ENCODE results near the gene NRIP2. TPM values are rescaled to one million over a fixed set of nuclear protein-coding genes. Genes with fewer than 3 reads are reported as not detected.

NRIP2 gene
- total RNA-seq, 2 experiments from 2014 or later, result not detected

- POLR2A ChIA-PET, result no interaction called here
- H3K4me3 Mint-ChIP-seq, result no peak overlapping the region
- DNase-seq, result no peak
- ATAC-seq, result no peak
- H3K36me3 Mint-ChIP-seq (ENCODE audit: low read depth), result peaks cover 10% of the 10 kb centered on the region
- H3K27ac Mint-ChIP-seq, result no peak overlapping the region
- no peaks in the 10 kb centered on the region for H3K9me3 Mint-ChIP-seq (ENCODE audit: insufficient read depth)
- no peaks in the 10 kb centered on the region for H3K4me1 Mint-ChIP-seq (ENCODE audit: low read depth)
- CTCF ChIA-PET, result no interaction called here
- no peaks in the 10 kb centered on the region for H3K27me3 Mint-ChIP-seq (ENCODE audit: low read depth)
These were observed 8.1 kb upstream of the NRIP2 start for GRCh38 chr12:2842948-2843347.

GRCh38 chr12:2841056-2841650 is 6.3 kb upstream of the NRIP2 start:
- H3K27me3 Mint-ChIP-seq (ENCODE audit: low read depth), result no peaks in the 10 kb centered on the region
- DNase-seq, result no peak
- POLR2A ChIA-PET, result no interaction called here
- peaks cover 13% of the 10 kb centered on the region for H3K36me3 Mint-ChIP-seq (ENCODE audit: low read depth)
- H3K9me3 Mint-ChIP-seq (ENCODE audit: insufficient read depth), result no peaks in the 10 kb centered on the region
- no peaks in the 10 kb centered on the region for H3K4me1 Mint-ChIP-seq (ENCODE audit: low read depth)
- CTCF ChIA-PET, result no interaction called here
- H3K27ac Mint-ChIP-seq, result no peak overlapping the region
- no peak for ATAC-seq
- no peak overlapping the region for H3K4me3 Mint-ChIP-seq

DNA sequence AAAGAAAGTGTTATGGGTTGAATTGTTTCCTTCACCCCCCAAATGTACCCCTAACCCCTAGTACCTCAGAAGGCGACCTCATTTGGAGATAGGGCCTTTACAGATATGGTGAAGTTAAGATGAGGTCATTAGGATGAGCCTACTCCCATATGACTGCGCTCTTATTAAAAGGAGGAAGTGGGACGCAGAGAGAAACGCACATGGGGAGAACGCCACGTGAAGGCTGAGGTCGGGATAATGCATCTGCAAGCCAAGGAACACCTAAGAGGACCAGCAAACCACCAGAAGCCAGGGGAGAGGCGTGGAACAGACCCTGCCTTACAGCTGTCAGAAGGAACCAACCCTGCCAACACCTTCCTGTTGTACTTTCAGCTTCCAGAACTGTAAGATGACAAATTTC is 1.7 kb upstream of the NRIP2 start:
- no peaks in the 10 kb centered on the region for H3K27me3 Mint-ChIP-seq (ENCODE audit: low read depth)

DNA sequence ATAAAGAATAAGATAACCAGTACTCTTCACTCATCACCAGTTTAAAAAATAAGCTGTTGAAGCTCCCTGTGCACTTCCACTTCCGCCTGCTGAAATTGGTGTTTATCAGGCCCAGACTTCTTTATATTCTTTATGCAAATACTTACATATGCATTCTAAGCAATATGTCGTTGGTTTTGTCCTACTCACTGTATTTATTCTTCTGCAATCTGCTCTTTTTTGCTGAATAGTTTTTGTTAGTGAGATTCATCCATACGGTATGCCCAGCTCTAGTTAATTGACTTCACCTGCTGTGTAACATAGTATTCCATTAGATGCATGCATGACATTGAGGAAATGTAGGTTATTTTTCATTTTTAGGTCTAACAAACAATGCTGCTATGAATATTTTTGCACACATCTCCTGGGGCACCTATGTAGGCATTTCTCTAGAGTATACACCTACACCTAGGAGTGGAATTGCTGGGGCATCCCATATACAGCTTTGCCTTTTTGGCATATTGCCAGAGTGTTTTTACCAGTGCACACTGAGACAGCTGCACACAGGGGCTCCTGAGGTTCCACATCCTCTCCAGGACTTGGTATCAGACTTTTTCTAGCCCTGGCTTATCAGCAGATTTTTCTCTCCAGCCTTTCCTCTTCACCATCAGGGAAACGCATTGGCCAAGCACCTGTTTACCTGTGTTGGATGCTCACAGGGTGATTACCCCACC is 1.0 kb upstream of the NRIP2 start:
- ATAC-seq (no peak), DNase-seq (no peak)
- Mint-ChIP-seq H3K9me3 (ENCODE audit: insufficient read depth) (no peaks in the 10 kb centered on the region), H3K36me3 (ENCODE audit: low read depth) (peaks cover 14% of the 10 kb centered on the region), H3K27me3 (ENCODE audit: low read depth) (no peaks in the 10 kb centered on the region), H3K4me3 (no peak overlapping the region), H3K27ac (no peak overlapping the region), H3K4me1 (ENCODE audit: low read depth) (no peaks in the 10 kb centered on the region)
- ChIA-PET POLR2A (interaction anchor here (1.0 kb wide), 1 partner anchor 41 kb away, joined by 5 read pairs; the partner anchor contains the start of genes FOXM1 and RHNO1), CTCF (no interaction called here)

More for the DNA sequence above, 1.7 kb upstream of the NRIP2 start:
- ChIA-PET CTCF (no interaction called here), POLR2A (no interaction called here)
- ATAC-seq (no peak), DNase-seq (no peak)
- H3K36me3 Mint-ChIP-seq (ENCODE audit: low read depth), result peaks cover 10% of the 10 kb centered on the region
- H3K4me1 Mint-ChIP-seq (ENCODE audit: low read depth), result no peaks in the 10 kb centered on the region
- no peak overlapping the region for H3K27ac Mint-ChIP-seq
- no peaks in the 10 kb centered on the region for H3K9me3 Mint-ChIP-seq (ENCODE audit: insufficient read depth)
- no peak overlapping the region for H3K4me3 Mint-ChIP-seq

- no peaks in the 10 kb centered on the region for H3K27me3 Mint-ChIP-seq (ENCODE audit: low read depth)
- H3K36me3 Mint-ChIP-seq (ENCODE audit: low read depth), result peaks cover 14% of the 10 kb centered on the region
- ChIA-PET POLR2A (interaction anchor here (1.2 kb wide), 1 partner anchor 21 kb away, joined by 3 read pairs; the partner anchor contains the start of gene ITFG2), CTCF (interaction anchor here (1.3 to 1.4 kb wide), 2 partner anchors 12 to 20 kb away, joined by 3 to 5 read pairs; no protein-coding TSS in a partner anchor)
- no peaks in the 10 kb centered on the region for H3K4me1 Mint-ChIP-seq (ENCODE audit: low read depth)
- no peaks in the 10 kb centered on the region for H3K9me3 Mint-ChIP-seq (ENCODE audit: insufficient read depth)
- ATAC-seq, result no peak
- DNase-seq, result no peak
- H3K27ac Mint-ChIP-seq, result no peak overlapping the region
- H3K4me3 Mint-ChIP-seq, result no peak overlapping the region
These were observed 1.0 kb downstream of the NRIP2 start for GRCh38 chr12:2833810-2834209.

GRCh38 chr12:2833327-2833726 is 1.5 kb downstream of the NRIP2 start:
- ATAC-seq, result no peak
- H3K9me3 Mint-ChIP-seq (ENCODE audit: insufficient read depth), result no peaks in the 10 kb centered on the region
- no peak for DNase-seq
- ChIA-PET CTCF (interaction anchor here (1.3 to 1.4 kb wide), 2 partner anchors 12 to 20 kb away, joined by 3 to 5 read pairs; no protein-coding TSS in a partner anchor), POLR2A (interaction anchor here (1.2 kb wide), 1 partner anchor 20 kb away, joined by 3 read pairs; the partner anchor contains the start of gene ITFG2)
- H3K4me1 Mint-ChIP-seq (ENCODE audit: low read depth), result no peaks in the 10 kb centered on the region
- no peak overlapping the region for H3K4me3 Mint-ChIP-seq
- H3K36me3 Mint-ChIP-seq (ENCODE audit: low read depth), result peaks cover 16% of the 10 kb centered on the region
- no peak overlapping the region for H3K27ac Mint-ChIP-seq
- H3K27me3 Mint-ChIP-seq (ENCODE audit: low read depth), result no peaks in the 10 kb centered on the region

- no peaks in the 10 kb centered on the region for H3K4me1 Mint-ChIP-seq (ENCODE audit: low read depth)
- H3K36me3 Mint-ChIP-seq (ENCODE audit: low read depth), result peaks cover 20% of the 10 kb centered on the region
- ChIA-PET CTCF (interaction anchor here (1.3 kb wide), 1 partner anchor 21 kb away, joined by 3 read pairs; no protein-coding TSS in a partner anchor), POLR2A (no interaction called here)
- DNase-seq (no peak), ATAC-seq (no peak)
- no peaks in the 10 kb centered on the region for H3K9me3 Mint-ChIP-seq (ENCODE audit: insufficient read depth)
- peak overlapping the region; percentile 28 for H3K27ac Mint-ChIP-seq
- no peak overlapping the region for H3K4me3 Mint-ChIP-seq
- no peaks in the 10 kb centered on the region for H3K27me3 Mint-ChIP-seq (ENCODE audit: low read depth)
These were observed 2.2 kb downstream of the NRIP2 start for GRCh38 chr12:2832550-2833127.

- Mint-ChIP-seq H3K27ac (no peak overlapping the region), H3K9me3 (ENCODE audit: insufficient read depth) (no peaks in the 10 kb centered on the region), H3K4me3 (no peak overlapping the region), H3K36me3 (ENCODE audit: low read depth) (peaks cover 32% of the 10 kb centered on the region), H3K27me3 (ENCODE audit: low read depth) (no peaks in the 10 kb centered on the region), H3K4me1 (ENCODE audit: low read depth) (no peaks in the 10 kb centered on the region)
- DNase-seq, result no peak
- ATAC-seq, result no peak
- CTCF ChIA-PET, result interaction anchor here (0.7 kb wide), 1 partner anchor 16 kb away, joined by 3 read pairs; no protein-coding TSS in a partner anchor
- POLR2A ChIA-PET, result no interaction called here
These were observed 5.6 kb downstream of the NRIP2 start for GRCh38 chr12:2829275-2829674.

- Mint-ChIP-seq H3K9me3 (ENCODE audit: insufficient read depth) (no peaks in the 10 kb centered on the region), H3K4me1 (ENCODE audit: low read depth) (no peaks in the 10 kb centered on the region), H3K36me3 (ENCODE audit: low read depth) (peaks cover 50% of the 10 kb centered on the region), H3K27me3 (ENCODE audit: low read depth) (no peaks in the 10 kb centered on the region), H3K27ac (no peak overlapping the region), H3K4me3 (no peak overlapping the region)
- ATAC-seq, result no peak
- ChIA-PET CTCF (no interaction called here), POLR2A (no interaction called here)
- no peak for DNase-seq
These were observed 7.9 kb downstream of the NRIP2 start for GRCh38 chr12:2826721-2827515.

GRCh38 chr12:2826036-2826435 is 8.8 kb downstream of the NRIP2 start:
- no peak overlapping the region for H3K4me3 Mint-ChIP-seq
- DNase-seq (no peak), ATAC-seq (no peak)
- H3K9me3 Mint-ChIP-seq (ENCODE audit: insufficient read depth), result no peaks in the 10 kb centered on the region
- ChIA-PET POLR2A (no interaction called here), CTCF (no interaction called here)
- no peaks in the 10 kb centered on the region for H3K4me1 Mint-ChIP-seq (ENCODE audit: low read depth)
- no peaks in the 10 kb centered on the region for H3K27me3 Mint-ChIP-seq (ENCODE audit: low read depth)
- H3K36me3 Mint-ChIP-seq (ENCODE audit: low read depth), result peaks cover 52% of the 10 kb centered on the region
- no peak overlapping the region for H3K27ac Mint-ChIP-seq

DNA sequence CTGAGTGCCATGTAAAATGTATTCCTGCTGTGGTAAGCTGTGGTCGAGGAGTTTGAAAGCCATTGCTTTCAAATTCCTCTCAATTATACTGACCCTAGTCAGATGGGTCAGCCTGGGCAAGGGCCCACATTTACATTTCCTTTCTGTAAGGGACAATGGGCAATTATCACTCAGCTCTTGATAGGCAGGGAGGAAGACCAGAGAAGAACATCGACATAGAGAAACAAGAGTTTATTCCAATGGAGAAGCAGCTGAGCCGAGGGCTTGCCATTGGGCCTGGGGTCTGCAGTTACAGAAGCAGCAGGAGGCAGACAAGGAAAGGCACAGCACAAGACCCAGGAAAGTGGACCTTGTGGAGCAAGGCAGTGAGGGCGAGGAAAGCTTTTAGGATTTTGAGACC is 9.7 kb downstream of the NRIP2 start:
- ATAC-seq, result no peak
- H3K27ac Mint-ChIP-seq, result peak overlapping the region; percentile 10
- H3K9me3 Mint-ChIP-seq (ENCODE audit: insufficient read depth), result no peaks in the 10 kb centered on the region
- CTCF ChIA-PET, result no interaction called here
- H3K4me1 Mint-ChIP-seq (ENCODE audit: low read depth), result no peaks in the 10 kb centered on the region
- DNase-seq, result no peak
- H3K27me3 Mint-ChIP-seq (ENCODE audit: low read depth), result no peaks in the 10 kb centered on the region
- peaks cover 49% of the 10 kb centered on the region for H3K36me3 Mint-ChIP-seq (ENCODE audit: low read depth)
- H3K4me3 Mint-ChIP-seq, result no peak overlapping the region
- POLR2A ChIA-PET, result no interaction called here

GRCh38 chr12:2824541-2824940 is 10.3 kb downstream of the NRIP2 start:
- H3K27me3 Mint-ChIP-seq (ENCODE audit: low read depth), result no peaks in the 10 kb centered on the region
- no peak overlapping the region for H3K4me3 Mint-ChIP-seq
- ATAC-seq (no peak), DNase-seq (no peak)
- POLR2A ChIA-PET, result no interaction called here
- CTCF ChIA-PET, result no interaction called here
- no peaks in the 10 kb centered on the region for H3K4me1 Mint-ChIP-seq (ENCODE audit: low read depth)
- no peaks in the 10 kb centered on the region for H3K9me3 Mint-ChIP-seq (ENCODE audit: insufficient read depth)
- H3K36me3 Mint-ChIP-seq (ENCODE audit: low read depth), result peaks cover 53% of the 10 kb centered on the region
- no peak overlapping the region for H3K27ac Mint-ChIP-seq
